Measurements from ENCODE around the gene HIGD2A.
"Not testable (repeated sequence)": the region's sequence is repeated elsewhere in the genome, so short reads cannot be mapped to it uniquely, and the experiment has no call there.

Gene HIGD2A

DNA sequence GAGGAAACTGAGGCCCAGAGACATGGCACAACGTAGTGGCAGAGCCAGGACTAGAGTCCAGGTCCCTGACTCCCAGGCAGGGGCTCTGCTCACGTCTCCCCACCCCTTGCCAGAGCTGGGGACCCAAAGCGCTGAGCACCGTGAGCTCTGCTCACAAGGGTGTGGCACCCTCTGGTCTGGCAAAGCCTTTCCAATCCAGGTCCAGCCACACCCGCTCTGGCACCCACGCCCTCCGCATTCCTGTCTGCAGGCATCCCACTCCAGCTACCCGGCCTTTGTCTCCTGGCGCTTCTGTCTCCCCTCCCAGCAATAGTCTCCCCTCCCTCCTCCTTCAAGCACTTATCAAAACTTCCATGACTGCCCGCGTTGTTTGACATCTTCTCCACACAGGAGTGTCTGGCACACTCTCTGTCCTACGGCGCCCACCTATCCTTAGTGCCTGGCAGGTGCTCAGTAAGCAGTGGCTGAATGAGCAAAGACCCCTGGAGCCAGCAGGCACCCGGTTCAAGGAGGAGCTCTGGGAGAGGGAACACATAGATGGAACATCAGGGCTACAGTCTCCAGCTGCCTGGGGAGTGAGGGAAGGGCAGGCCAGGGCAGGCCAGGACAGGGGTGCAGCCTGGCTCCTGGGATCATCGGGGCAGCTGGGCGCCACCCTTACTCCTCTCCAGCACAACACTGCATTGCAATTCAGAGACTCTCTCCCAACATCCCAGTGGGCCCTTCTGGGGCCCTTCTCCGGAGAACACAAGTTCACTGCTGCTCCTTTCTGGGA, 12.0 kb downstream of the HIGD2A start:
- H3K27me3 ChIP-seq (replicated peaks): no peaks in the 10 kb centered on the region
- TF ChIP-seq, protein P1, sequence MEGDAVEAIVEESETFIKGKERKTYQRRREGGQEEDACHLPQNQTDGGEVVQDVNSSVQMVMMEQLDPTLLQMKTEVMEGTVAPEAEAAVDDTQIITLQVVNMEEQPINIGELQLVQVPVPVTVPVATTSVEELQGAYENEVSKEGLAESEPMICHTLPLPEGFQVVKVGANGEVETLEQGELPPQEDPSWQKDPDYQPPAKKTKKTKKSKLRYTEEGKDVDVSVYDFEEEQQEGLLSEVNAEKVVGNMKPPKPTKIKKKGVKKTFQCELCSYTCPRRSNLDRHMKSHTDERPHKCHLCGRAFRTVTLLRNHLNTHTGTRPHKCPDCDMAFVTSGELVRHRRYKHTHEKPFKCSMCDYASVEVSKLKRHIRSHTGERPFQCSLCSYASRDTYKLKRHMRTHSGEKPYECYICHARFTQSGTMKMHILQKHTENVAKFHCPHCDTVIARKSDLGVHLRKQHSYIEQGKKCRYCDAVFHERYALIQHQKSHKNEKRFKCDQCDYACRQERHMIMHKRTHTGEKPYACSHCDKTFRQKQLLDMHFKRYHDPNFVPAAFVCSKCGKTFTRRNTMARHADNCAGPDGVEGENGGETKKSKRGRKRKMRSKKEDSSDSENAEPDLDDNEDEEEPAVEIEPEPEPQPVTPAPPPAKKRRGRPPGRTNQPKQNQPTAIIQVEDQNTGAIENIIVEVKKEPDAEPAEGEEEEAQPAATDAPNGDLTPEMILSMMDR (IDR thresholded peaks at IDR 0.05; ENCODE audit: low read depth, low read length, missing control alignments): no peak
- H3K27ac ChIP-seq: no peak overlapping the region
- peaks cover 9% of the 10 kb centered on the region for H3K36me3 ChIP-seq (replicated peaks)
- in situ Hi-C loops (cut with HindIII; ENCODE audit: low pct_ligation_motif_present, low sequenced_read_pairs): no loop called here
- H3K4me3 ChIP-seq (ENCODE audit: low read depth, low read length): no peak overlapping the region
- DNase-seq: no peak

DNA sequence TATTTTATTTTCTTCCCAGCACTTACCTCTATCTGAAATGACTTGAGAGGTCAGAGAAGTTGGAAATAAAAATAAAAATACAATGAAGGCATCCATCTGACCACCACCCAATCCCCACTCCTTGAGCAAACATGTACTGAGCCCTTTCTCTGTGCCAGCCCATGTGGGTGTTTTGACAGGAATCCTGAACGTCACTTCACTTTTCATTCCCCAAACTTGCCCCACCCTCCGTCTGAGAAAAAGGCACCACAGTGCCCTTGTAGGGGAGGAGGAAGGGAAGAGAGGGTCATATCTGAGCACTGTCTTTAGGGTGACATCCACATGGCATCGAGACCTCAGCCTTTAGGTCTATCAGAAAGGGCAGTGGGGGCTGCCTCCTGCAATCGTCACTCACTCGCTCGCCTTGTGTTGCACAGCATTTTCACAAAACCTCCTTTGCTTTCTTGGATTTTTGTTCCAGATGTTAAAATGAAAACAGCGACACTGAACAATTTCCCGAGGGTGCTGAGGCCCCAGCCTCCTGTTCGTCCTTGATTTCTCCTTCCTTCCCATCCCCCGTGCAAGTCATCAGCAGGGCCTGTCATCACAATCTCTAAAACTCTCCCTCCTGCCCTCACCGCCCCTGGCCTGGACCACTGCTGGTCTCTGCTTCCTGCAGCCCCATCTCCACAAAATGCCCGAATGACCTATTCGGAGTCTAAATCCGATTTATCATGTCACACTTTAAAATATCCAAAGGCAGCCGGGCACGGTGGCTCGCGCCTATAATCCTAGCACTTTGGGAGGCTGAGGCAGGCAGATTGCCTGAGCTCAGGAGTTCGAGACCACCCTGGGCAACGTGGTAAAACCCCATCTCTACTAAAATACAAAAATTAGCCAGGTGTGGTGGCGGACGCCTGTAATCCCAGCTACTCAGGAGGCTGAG, 13.0 kb downstream of the HIGD2A start:
- Histone ChIP-seq H3K27me3 (replicated peaks) (no peaks in the 10 kb centered on the region), H3K36me3 (replicated peaks) (peaks cover 9% of the 10 kb centered on the region), H3K4me3 (ENCODE audit: low read depth, low read length) (no peak overlapping the region), H3K27ac (no peak overlapping the region)
- no peak for DNase-seq
- TF ChIP-seq, protein P1 (IDR thresholded peaks at IDR 0.05; ENCODE audit: low read depth, low read length, missing control alignments): no peak
- in situ Hi-C loops (cut with HindIII; ENCODE audit: low pct_ligation_motif_present, low sequenced_read_pairs): no loop called here

DNA sequence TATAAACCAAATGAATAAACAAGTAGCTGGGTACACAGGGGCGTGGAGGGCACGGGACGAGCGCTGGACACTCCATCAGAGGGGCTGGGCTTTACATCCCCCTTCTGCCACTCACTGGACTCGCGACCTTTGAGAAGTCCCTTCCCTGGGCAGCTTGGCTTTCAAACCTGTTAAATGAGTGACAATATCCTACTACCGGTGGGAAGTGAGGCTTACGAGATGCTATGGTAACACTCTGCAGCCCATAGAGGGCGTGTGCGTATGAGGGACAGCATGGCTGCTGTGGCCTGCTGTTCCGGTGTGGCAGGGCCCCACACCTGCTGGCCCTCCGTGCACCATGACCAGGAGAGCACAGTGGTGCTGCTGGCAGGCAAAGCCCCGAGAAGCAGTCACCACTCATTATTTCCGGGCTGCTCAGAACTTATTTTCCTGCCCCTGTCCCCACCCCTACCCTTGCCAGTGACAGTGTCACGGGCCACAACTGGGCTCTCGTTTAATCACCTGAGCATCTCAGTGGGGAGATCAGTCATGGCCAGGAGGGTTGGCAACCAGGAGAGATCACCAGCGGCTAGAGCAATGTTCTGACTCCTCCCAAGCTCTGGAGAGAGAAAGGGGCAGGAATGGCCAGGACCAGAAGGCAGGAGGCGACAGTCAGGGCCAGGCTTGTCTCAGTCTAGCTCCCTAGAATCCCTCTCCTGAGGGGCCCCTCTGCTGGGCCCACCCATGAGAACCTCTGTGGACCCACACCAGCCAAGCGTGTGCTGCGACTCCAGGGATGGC, 17.3 kb downstream of the HIGD2A start:
- TF ChIP-seq, protein P1 (IDR thresholded peaks at IDR 0.05; ENCODE audit: low read depth, low read length, missing control alignments): peak; percentile 30
- Histone ChIP-seq H3K27ac (no peak overlapping the region), H3K27me3 (replicated peaks) (no peaks in the 10 kb centered on the region), H3K36me3 (replicated peaks) (peaks cover 14% of the 10 kb centered on the region), H3K4me3 (ENCODE audit: low read depth, low read length) (no peak overlapping the region)
- in situ Hi-C loops (cut with HindIII; ENCODE audit: low pct_ligation_motif_present, low sequenced_read_pairs): no loop called here
- no peak for DNase-seq

DNA sequence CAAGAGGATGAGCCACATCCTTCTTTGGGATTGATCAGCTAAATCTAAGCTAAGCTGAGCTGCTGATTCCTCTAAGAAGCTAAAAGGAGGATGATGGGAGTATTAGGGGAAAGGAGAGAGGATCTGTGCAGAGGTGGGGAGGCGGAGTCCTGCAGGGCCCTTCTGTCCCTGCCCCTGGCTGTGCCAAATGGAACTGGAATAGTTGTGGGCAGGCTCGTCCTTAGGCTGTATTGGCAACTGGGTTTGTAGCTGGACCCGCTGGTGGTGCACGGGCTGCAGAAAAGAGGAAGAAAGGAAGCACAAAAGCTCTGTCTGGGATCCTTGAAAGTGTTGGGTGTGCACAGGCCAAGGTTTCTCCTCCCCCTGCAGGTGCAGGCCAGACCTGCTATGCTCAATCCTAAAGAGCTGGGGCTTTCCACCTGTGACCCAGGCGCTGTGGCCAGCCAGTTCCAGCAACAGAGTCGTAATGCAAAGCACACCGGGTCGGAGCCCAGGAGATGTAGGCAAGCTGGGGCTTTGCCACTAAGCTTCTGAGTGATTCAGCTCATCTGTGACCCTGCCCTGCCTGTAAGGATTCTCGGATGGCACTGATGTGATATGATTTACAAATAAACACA, 18.0 kb downstream of the HIGD2A start:
- DNase-seq: no peak
- Histone ChIP-seq H3K27ac (no peak overlapping the region), H3K36me3 (replicated peaks) (peaks cover 14% of the 10 kb centered on the region), H3K27me3 (replicated peaks) (no peaks in the 10 kb centered on the region), H3K4me3 (ENCODE audit: low read depth, low read length) (no peak overlapping the region)
- in situ Hi-C loops (cut with HindIII; ENCODE audit: low pct_ligation_motif_present, low sequenced_read_pairs): no loop called here
- TF ChIP-seq, protein P1 (IDR thresholded peaks at IDR 0.05; ENCODE audit: low read depth, low read length, missing control alignments): no peak

DNA sequence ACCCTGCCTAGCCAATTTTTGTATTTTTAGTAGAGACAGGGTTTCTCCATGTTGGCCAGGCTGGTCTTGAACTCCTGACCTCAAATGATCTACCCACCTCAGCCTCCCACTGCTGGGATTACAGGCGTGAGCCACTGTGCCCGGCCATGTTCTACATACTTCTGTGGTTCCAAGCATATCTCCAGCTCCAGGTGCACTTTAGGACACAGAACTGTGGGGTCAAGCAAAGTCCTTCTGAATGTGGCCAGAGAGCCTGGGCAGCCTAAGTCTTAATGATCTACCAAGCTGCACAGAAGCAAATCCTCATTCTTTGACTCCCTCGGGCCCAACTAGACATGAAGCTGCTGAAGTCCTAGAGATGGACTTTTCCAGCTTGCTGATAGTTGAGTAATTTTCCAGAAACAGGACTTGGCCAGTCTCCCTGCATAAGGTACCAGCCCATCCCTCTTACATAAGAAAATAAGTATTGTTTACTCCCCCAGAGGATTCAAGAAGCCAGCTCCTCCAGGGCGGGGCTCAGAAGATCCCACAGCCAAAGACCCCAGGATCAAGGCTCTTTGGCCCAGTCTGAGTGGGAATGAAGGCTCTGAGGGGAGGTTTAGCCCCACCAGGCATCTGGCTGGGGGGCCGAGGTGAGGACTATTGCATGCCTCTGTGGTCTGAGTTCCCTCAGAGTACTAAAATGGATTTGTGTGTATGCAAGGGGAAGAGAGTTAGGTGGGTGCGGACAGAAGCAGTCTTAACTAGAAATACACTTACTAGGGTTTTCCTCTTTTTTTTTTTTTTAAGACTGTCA, 19.1 kb downstream of the HIGD2A start:
- no peak for DNase-seq
- in situ Hi-C loops (cut with HindIII; ENCODE audit: low pct_ligation_motif_present, low sequenced_read_pairs): no loop called here
- Histone ChIP-seq H3K4me3 (ENCODE audit: low read depth, low read length) (no peak overlapping the region), H3K27me3 (replicated peaks) (no peaks in the 10 kb centered on the region), H3K36me3 (replicated peaks) (peaks cover 14% of the 10 kb centered on the region), H3K27ac (no peak overlapping the region)
- TF ChIP-seq, protein P1 (IDR thresholded peaks at IDR 0.05; ENCODE audit: low read depth, low read length, missing control alignments): no peak

DNA sequence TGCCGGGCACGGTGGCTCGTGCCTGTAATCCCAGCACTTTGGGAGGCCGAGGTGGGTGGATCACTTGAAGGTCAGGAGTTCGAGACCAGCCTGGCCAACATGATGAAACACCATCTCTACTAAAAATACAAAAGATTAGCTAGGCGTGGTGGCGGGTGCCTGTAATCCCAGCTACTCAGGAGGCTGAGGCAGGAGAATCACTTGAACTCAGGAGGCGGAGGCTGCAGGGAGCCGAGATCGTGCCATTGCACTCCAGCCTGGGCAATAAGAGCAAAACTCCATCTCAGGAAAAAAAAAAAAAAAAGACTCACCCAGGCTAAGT, 19.7 kb downstream of the HIGD2A start:
- H3K4me3 ChIP-seq (ENCODE audit: low read depth, low read length); H3K27me3 ChIP-seq (replicated peaks); DNase-seq; in situ Hi-C loops (cut with HindIII; ENCODE audit: low pct_ligation_motif_present, low sequenced_read_pairs); H3K27ac ChIP-seq: not testable (repeated sequence)
- peaks cover 14% of the 10 kb centered on the region for H3K36me3 ChIP-seq (replicated peaks)

All from brain microvascular endothelial cell (primary cell).